Measurements from ENCODE around the gene MSRB3.

Gene MSRB3

DNA sequence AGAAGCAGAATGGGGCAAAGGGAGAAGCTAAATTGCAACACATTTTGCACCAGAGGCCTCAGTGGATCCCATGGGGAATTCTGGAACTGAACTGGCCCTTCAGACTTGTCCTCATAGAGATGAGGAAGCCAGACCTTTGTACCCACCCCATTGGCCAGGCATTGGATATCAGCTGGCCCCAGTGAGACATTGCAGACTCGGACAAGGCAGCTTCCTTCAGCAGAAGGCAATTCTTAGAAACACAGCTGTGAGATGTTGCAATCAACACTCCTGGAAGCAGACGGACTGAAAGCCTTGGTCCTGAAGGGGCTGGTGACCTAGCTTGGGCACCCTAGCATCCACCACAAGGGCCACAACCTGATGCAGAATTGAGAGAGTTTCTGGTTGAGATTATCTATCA is 218.1 kb downstream of the MSRB3 start:
- Mint-ChIP-seq H3K27ac (no peak overlapping the region), H3K9me3 (peaks cover 4% of the 10 kb centered on the region), H3K36me3 (ENCODE audit: low read depth) (no peaks in the 10 kb centered on the region), H3K4me3 (no peak overlapping the region), H3K27me3 (ENCODE audit: low read depth, poor library complexity) (peaks cover 4% of the 10 kb centered on the region), H3K4me1 (peaks cover 74% of the 10 kb centered on the region)
- no peak for DNase-seq
- TF ChIP-seq, protein P1, sequence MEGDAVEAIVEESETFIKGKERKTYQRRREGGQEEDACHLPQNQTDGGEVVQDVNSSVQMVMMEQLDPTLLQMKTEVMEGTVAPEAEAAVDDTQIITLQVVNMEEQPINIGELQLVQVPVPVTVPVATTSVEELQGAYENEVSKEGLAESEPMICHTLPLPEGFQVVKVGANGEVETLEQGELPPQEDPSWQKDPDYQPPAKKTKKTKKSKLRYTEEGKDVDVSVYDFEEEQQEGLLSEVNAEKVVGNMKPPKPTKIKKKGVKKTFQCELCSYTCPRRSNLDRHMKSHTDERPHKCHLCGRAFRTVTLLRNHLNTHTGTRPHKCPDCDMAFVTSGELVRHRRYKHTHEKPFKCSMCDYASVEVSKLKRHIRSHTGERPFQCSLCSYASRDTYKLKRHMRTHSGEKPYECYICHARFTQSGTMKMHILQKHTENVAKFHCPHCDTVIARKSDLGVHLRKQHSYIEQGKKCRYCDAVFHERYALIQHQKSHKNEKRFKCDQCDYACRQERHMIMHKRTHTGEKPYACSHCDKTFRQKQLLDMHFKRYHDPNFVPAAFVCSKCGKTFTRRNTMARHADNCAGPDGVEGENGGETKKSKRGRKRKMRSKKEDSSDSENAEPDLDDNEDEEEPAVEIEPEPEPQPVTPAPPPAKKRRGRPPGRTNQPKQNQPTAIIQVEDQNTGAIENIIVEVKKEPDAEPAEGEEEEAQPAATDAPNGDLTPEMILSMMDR (IDR thresholded peaks at IDR 0.05): no peak

DNA sequence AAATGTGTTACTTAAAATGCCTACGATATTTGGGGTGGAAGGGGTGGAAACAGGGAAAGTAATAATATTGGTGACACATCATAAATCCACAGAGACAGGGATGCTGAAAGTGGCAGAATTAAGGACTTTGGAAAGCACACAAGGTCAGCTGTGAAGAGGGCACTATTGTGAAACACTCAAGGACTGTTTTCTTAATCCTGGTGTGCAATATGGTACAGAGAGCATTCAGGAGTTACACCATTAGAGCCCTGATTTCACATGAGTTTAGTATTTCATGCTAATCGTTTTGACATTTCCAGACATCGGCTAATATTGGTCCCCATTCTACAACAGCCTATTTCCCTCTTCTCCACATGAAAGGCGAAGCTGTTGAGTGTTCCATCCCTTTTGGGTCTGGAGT is 219.2 kb downstream of the MSRB3 start:
- Mint-ChIP-seq H3K27me3 (ENCODE audit: low read depth, poor library complexity) (no peaks in the 10 kb centered on the region), H3K4me1 (peaks cover 82% of the 10 kb centered on the region), H3K27ac (no peak overlapping the region), H3K9me3 (no peaks in the 10 kb centered on the region), H3K4me3 (no peak overlapping the region), H3K36me3 (ENCODE audit: low read depth) (no peaks in the 10 kb centered on the region)
- TF ChIP-seq, protein P1 (IDR thresholded peaks at IDR 0.05): no peak
- DNase-seq: no peak

DNA sequence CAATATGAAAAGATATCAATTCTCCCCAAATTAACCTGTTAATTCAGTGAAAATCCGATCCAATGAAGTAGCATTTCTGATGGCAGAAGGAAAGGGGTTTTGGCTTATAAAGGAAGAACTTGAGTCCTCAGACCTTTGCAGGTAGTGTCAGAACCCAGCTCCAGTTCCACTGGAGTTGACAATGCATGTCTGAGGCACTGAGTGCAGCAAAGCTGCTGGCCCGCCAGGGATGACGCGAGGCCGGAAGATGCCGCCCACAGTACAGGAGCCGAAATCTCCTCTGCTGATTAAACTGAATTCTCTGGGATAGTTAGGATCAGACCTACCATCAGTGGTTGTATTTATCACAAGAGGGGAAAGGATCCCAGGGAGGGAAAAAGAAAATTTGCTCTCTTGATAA is 220.7 kb downstream of the MSRB3 start:
- H3K4me1 Mint-ChIP-seq: peaks cover 81% of the 10 kb centered on the region
- H3K4me3 Mint-ChIP-seq: no peak overlapping the region
- H3K9me3 Mint-ChIP-seq: no peaks in the 10 kb centered on the region
- H3K27ac Mint-ChIP-seq: no peak overlapping the region
- H3K36me3 Mint-ChIP-seq (ENCODE audit: low read depth): no peaks in the 10 kb centered on the region
- TF ChIP-seq, protein P1 (IDR thresholded peaks at IDR 0.05): no peak
- peaks cover 4% of the 10 kb centered on the region for H3K27me3 Mint-ChIP-seq (ENCODE audit: low read depth, poor library complexity)
- no peak for DNase-seq

DNA sequence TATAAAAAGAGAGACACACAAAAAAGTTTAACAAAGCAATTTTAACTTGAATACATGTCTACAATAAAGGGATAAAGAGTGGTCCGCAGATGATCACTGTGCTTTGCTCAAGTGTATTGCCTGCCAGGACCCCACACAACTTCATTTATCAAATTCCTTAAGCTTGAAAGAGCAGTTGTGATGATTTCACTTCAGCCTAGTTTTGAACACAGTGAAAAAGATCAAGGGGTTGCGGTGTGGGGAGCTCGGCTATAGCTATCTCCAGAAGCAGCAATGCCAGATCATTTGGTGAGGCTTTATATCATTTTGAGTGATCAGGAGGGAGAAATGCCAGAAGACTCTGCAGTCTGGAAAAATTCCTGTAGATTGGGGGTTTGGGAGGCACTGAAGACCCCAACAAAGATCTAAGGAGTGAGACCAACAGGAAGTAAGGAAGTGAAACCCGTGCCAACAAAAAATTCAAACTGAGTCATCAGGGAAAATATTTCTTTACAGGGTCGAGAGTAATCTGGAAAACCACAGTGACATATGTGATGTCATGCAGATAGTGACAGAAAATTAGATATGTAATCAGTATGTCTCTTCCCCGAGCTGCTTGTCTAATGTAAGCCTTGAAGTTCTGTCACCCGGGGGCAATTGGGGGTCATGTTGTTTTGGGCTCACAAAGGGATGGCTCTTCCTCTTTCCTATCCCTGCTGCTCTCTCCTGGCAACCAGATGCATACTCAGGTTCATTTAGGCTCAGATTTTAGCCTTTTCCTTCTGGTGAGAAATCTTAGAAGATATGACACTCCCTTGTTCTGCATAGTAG is 221.8 kb downstream of the MSRB3 start:
- Mint-ChIP-seq H3K4me1 (peaks cover 81% of the 10 kb centered on the region), H3K4me3 (no peak overlapping the region), H3K9me3 (no peaks in the 10 kb centered on the region), H3K27ac (peak overlapping the region; percentile 76), H3K27me3 (ENCODE audit: low read depth, poor library complexity) (peaks cover 4% of the 10 kb centered on the region), H3K36me3 (ENCODE audit: low read depth) (no peaks in the 10 kb centered on the region)
- TF ChIP-seq, protein P1 (IDR thresholded peaks at IDR 0.05): no peak
- DNase-seq: no peak

DNA sequence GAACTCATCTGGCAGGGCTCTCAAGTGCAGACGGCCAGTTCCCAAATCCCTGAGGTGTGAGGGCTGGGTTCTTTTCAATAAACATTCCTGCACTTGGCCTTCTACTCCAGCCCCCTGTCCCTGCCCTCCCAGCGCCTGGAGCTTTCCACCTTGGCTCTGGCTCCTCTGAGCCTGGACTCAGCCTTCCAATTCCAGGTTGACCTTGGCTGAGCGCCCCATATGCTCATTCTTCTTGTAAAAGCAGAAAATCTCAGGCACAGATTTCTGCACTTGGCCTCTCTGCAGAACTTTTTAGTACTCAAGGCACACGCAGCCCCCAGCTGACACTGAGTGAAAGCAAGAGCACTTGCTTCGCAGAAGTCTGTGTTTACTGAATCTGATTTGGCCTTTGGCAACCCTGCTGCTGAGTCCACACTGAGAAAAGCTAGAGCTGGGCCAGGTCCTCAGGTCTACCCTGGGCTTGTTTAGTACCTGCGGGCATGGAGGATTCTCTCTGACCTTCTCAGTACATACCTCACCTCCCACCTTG is 222.7 kb downstream of the MSRB3 start:
- TF ChIP-seq, protein P1 (IDR thresholded peaks at IDR 0.05): no peak
- H3K4me1 Mint-ChIP-seq: peaks cover 81% of the 10 kb centered on the region
- H3K4me3 Mint-ChIP-seq: no peak overlapping the region
- peaks cover 4% of the 10 kb centered on the region for H3K27me3 Mint-ChIP-seq (ENCODE audit: low read depth, poor library complexity)
- H3K9me3 Mint-ChIP-seq: no peaks in the 10 kb centered on the region
- no peak overlapping the region for H3K27ac Mint-ChIP-seq
- H3K36me3 Mint-ChIP-seq (ENCODE audit: low read depth): no peaks in the 10 kb centered on the region
- no peak for DNase-seq

DNA sequence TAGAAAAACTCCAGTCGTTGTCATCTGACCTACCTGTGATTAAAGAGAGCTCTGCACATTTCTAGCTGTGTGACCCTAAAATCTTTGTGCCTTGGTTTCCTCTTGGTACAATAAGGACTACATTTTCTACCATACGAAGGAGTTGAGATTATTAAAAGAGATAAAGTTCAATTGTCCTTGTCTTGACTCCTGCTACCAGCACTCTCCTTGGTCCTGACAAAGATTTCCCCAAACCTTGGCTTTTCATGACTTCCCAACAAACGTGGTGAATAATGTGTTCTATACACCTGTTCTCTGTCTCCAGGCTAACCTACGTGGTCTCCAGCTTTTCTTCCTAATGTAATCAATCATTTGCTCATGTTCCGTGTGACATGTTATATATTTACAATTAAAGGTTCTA is 223.5 kb downstream of the MSRB3 start:
- TF ChIP-seq, protein P1 (IDR thresholded peaks at IDR 0.05): no peak
- Mint-ChIP-seq H3K4me1 (peaks cover 78% of the 10 kb centered on the region), H3K9me3 (no peaks in the 10 kb centered on the region), H3K36me3 (ENCODE audit: low read depth) (no peaks in the 10 kb centered on the region), H3K27me3 (ENCODE audit: low read depth, poor library complexity) (peaks cover 4% of the 10 kb centered on the region), H3K4me3 (no peak overlapping the region), H3K27ac (no peak overlapping the region)
- no peak for DNase-seq

Data from nephron progenitor cell (in vitro differentiated cells).